H1 (cell line): ENCODE measurements around the gene FAM83G. TPM values are rescaled to one million over a fixed set of nuclear protein-coding genes. Genes with fewer than 3 reads are reported as not detected.

Experiments used
- EZH2 ChIP-seq: fragments of 200-600 bp; sonication (generic); IDR thresholded peaks from 2 replicates; pipeline ENCODE4 v1.7.1; 2012; ENCODE audit warnings: low read depth, mild to moderate bottlenecking, moderate library complexity, low read length, inconsistent platforms; ENCODE audit not compliant: severe bottlenecking
- polyA plus RNA-seq, 7 experiments: library from polyadenylated mRNA; depleted of rRNA in 3 of 7; stranded (reverse) in 5 of 7; unstranded in 2 of 7; fragments of >200 nt in 5 of 7; fragments of 200-250 nt in 2 of 7; gene quantifications; 1 replicate in 5 of 7; 2 replicates in 1 of 7; 4 replicates in 1 of 7; pipeline versions ENCODE4 v1.2.1 to v1.2.3, GENCODE V29; 2011 to 2013; ENCODE audit warnings: missing spikeins in 2 of 7, mixed read lengths in 2 of 7
- total RNA-seq: library from RNA; stranded (reverse); fragmentation: NEBNext Ultra II Directional; extraction: Animal tissue kit (Norgen Biotek cat#: 25700); gene quantifications from 2 replicates; pipeline ENCODE4 v1.2.1, GENCODE V29; 2021

Gene FAM83G
- total and polyA plus RNA-seq, 2 of the 8 experiments (the other 6 are each of a cell fraction or from before 2014, with no cell fraction given), result 15.4 to 29.0 TPM

DNA sequence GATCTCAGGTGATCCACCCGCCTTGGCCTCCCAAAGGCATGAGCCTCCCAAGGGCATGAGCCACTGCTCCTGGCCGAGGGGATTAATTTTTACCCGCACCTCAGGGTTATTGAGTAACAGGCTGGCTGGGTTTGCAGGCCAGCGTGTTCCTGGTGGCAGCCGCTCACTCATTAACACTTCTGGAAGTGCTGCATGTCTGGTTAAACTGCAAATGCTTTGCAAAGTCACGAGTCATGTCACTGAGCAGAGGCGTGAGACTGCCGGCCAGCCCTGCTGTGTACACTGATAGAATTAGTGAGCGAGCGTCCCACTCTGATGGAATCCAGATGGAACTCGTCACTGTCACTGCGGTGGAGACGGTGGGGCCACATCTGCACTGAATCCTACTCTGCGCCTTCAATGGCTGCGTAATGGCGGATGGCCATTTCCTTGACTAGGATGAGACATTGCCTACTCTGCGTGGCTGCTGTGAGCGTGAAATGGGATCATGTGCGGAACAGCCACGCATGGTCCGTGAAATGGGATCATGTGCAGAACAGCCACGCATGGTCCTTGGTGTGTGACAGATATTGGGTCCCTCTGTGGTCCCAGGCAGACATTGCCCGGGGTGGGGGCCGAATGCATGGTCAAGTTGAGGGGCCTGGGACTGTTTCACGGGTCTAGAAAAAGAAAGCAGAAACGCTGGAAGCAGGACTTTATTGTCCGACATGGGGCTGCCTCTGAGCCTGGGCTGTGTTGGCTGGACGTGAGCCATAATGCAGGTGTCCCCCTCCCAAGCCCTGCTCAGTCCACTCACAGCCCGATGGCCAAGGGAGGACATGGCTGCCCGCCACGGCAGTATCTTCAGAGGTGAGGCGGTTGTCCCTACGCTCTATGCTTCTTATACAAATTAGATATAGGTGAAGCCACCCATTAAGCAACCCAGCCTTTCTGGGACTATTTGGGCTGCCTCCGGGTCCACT is 53.3 kb downstream of the FAM83G start (continued):
- no peak for TF ChIP-seq EZH2
